Fibroblast of the conjunctiva (primary cell): ENCODE data around the gene ZNF22.

Experiments
- DNase-seq: peaks from one replicate; pipeline ENCODE4 v3.0.0-alpha.2; 2010; ENCODE audit warnings: low read depth

Gene ZNF22

DNA sequence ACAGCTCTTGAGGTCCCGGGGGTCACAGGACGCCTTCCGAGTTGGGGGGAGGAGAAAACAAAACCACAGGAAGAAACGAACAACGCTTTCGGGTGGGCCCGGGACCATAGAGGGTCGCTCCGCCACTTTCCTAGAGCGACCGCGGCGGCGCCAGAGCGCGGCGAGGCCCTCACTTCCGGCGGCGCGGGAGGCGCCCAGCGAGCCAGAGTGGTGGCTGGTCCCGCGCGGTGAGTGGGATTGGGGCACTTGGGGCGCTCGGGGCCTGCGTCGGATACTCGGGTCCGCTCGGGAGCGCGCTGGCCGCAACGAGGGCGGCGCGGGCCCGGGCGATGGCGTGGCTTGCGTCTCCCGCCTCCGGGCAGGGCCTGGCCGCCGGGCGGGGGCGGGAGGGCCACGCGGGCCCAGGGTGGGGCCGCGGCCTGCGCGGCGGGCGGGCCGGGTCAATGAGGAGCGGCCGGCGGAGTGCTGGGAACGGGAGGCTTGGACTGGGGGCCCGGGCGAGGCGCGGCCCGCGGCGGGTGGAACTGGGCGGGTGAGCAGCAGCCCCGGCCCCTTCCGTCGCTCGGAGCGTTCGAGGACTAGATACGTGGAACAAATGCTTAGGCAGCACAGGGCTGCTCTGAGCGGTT, at the start of gene ZNF22:
ZNF22 (plus strand) TSS at position 172 of the 629 bp plus-strand sequence. CDS start 2,446 bp downstream, outside the sequence.
- DNase-seq: peak; percentile 42

DNA sequence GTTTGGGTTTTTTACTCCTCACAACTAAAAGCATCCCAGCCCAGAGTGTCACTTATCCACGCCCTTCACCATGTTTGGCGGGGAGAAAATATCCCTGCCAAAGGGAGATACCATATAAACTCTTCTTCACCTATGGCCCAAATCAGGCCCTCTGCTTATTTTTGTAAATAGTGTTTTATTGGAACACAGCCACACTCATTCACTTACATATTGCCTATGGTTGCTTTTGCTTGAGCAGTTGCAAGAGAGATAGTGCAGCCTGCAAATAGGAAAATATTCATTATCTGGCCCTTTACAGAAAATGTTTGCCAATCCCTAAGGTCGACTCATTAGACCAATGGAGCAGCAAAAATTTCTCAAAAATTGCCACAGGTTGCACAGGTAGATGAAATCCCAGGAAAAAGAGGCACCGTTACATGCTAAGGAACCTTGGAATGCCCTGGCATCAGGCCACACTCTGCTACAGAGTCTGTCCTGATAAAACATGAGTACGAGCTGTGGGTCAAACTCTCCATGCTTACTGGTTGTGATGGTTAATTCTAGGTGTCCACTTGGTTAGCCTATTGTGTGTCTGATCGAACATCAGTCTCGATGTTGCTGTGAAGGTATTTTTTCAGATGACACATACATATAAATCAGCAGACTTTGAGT, 49.0 kb upstream of the ZNF22 start:
- DNase-seq: no peak

DNA sequence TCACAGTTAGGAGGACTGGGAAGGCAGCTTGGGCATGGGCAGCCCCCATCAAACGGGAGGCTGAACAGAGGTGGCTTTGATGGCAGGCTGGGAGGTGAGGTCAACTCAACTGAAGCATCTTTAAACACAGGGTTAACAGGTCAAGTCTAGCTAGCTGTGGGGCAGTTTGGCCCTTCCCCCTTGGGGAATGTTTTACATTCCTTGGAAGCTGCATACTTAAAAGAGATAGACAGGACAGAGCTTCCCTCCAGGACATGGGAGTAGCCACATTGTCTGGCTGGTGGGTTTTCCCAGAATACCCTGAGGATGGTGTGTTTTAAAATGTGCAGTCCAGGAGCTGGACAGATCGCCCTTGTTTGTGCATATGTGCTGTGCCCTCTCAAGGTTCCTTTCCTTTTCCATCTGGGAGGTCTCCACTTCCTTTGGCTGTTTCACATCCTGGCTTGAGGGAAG, 47.9 kb upstream of the ZNF22 start:
- no peak for DNase-seq

DNA sequence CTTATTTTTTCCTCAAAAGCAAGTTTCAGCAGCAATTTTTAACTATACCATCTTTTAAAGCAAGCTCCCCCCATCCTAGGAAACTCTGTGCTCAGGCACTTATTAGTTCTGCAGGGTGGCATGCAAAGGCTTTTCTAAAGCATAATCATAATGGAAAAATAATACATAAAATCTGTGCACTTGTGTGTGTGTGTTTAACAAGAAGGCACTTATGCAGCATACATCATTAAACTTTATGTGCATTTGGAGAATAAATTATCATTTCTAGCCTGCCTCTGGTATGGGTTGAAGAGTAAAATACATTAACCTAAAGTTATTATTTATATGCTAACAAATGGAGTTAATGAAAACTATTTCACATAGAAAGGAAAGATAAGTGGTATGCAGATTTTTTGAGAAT, 46.7 kb upstream of the ZNF22 start:
- DNase-seq: no peak

DNA sequence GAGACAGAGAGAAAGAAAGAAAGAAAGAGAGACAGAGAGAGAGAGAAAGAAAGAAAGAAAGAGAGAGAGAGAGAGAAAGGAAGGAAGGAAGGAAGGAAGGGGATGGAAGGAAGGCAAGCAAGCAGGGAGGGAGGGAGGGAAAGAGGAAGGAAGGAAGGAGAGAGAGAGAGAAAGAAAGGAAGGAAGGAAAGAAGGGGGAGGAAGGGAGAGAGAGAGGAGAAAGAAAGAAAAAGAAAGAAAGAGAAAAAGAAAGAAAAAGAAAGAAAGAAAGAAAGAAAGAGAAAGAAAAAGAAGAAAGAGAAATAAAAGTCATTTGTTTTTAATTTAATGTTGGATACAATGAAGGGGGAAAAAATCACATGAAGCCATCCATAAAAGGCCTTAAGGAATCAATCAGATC, 45.8 kb upstream of the ZNF22 start:
- DNase-seq: no peak

DNA sequence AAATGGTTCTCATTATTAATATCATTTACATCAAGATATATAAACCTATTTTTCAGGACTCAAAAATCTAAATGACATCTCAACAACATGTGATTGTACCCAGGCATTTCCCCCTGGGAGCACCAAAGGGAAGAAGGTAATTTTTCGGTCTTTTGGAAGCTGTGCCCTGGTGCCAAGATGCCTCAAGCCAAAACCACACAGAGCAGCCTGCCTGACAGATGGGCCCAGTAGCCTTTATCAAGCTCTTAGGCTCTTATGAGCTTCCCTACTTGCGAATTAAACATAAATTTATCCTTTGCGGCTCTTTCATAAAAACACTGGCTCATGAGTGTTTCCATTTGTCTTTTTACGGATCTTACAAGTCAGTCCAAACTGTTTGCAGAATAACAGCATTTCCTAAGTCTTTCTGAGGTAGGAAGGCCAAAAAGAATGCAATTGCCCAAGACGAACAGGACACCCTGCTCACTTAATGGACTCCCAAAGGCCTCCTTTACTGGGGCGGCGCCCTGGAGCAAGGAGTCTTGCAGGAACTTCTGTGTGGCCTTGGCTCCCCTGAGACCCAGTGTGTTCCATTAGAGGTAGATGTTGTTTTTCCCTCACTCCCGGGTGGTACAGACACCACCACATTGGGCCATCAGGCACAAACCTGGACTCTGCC, 45.2 kb upstream of the ZNF22 start:
- no peak for DNase-seq

DNA sequence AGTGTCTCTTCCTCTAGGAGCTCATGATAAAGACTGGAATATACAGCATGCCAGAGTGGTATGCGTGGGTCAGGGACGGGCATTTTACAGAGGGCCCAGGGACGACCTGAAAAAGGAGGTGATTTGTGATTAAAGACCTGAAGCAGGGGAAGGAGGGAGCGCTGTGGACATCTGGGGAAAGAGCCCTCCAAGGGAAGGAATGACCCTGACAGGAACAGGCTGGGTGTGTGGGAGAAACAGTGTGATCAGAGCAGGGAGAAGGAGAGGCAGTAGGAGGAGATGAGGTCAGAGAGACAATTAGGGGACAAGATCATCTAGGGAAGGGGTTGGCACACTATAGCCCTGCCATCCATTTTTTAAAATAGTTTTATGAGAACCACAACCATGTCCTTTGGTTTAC, 44.5 kb upstream of the ZNF22 start:
- DNase-seq: no peak

DNA sequence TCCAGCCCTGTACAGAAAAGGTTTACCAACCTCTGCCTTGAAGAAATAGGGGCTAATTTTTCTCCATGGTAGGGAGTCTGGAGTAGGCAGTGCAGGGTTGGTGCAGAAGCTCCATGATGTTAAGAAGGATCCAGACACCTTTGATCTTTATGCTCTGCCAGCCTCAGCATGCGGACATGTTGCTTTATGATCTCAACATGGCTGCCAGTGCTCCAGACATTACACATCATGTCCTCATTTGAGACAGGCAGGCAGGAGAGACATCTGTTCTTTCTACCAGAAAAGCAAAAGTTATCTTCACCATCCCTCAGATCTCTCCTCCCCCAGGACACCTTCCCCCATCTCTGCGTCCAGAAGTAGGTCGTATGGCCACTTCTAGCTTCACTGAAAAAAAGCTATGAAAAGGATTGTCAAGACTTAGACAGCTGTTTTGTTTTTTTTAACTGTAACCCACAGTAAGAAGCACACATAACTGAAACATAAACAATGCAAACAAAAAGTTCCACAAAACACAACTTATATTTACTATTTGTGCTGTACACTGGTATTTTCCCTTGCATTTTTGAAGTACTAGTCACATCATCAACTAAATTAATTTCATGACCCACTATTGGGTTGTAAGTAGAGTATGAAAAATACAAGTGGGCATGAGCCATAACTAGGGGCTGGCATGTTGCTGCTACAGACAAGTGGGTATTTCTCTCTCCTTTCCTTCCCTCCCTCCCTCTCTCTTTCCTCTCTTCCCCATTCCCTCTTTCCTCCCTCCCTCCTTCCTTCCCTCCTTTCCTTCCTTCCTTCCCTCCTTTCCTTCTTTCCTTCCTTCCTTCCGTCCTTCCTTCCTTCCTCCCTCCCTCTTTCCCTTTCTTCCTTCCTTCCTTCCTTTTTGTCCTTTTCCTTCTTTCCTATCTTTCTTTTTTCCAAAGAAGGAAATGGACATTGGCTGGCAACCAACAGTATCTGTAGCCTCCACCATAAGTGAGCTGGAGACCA, 43.7 kb upstream of the ZNF22 start:
- no peak for DNase-seq

DNA sequence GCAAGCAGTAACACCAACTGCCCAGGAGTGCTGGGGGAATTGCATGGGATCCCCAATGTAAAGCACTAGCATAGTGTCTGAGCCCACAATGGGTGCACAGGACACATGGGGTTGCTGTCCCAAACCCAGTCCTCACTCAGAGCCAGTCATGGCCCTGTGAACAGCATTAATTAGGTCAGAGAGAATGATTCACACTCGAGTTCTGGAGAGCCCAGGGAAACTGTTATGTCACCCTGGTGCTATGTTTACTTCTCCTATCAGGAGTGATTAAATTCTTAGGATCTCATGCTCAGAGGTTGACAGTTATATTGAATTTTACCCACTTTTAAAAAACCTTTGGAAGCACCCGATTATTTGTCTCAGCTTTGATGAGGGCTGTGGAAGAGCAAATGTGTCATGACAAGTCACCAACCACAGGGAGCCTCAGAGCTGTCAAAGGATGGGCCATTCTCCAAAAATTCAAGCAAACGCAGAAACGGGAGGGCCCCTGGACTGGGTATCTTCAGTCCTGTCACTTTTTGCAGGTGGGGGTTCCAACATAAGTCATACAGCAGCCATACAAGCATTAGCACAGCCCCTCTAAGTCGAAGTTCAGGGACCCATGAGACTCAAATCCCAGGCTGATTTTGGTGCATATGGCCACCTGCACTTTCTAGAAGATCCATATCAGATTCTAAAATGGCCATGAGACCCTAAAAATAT, 42.4 kb upstream of the ZNF22 start:
- DNase-seq: no peak

DNA sequence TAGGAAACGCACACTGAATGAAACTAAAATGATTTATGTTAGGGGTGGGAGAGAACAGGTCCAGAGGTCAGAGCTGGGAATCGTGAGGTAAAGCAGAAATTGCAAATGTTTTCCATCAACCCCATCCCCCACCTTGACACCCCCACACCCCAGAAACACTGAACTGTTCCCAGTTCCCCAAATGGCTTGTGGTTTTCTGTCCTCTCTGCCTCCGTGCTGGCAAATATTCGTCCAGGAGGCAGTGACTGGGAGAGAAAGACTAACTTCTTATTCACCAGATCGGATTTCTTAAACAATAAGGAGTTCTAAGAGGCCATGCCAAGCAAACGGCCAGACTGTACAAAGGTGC, 41.9 kb upstream of the ZNF22 start:
- DNase-seq: no peak

DNA sequence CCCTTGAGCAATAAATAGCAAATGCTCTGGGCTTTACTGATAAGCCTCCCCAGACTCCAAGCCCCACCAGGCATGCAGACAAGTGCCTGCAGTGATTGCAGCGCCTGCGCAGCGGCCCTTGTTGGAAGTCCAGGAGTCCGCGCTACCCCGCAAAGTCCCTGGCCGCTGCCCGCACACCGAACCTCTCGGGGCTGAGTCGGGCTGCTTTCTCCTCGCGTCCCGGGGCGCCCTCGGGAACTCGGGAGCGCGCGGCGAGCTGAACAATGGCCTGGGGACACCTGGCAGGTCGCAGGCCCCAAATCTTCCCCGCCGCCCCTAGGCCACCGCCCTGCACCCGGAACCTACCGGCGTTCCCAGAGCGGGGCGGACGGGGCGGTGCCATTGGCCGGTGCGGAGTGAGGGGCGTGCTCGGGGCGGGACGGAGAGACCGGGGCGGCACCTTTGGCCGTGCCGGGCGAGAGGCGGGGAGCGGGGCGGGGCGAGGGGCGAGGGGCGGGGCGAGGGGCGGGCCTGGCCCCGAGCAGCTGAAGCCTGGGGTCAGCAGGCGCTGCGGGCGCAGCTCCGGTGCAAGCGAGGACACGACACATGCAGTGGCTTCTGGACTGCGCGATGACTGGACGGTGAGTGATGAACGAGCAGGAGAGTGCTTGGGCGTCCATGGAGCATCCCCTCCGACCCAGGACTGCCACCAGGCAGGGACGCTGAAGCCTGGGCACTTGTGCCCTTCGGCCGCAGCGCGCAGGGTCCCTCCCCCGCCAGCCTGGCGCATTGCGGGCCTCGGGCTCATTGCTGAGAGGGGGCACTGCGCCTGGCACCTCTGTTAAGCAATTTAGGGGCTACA, 41.3 kb upstream of the ZNF22 start, which contains the start of gene RASSF4:
RASSF4 (plus strand) TSS at position 556 of the 841 bp plus-strand sequence. CDS start 10,401 bp downstream, outside the sequence.
- peak; percentile 43 for DNase-seq

DNA sequence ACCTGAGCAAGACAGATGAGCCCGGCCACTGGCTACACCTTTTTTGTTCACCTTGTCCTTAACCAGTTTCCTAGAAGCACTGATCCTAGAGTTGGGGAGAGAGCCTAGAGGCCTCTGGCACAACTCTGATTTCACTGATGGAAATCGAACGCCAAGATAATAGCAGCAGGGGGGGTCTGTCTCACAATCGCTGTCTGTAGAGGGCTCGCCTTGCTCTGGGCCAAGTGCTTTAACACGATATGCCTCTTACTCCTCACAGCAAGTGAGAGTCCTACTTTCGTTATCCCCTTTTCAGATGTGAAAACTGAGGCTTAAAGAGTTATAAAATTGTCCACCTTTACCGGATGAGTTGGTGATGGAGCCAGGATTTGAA, 40.6 kb upstream of the ZNF22 start:
- DNase-seq: no peak

DNA sequence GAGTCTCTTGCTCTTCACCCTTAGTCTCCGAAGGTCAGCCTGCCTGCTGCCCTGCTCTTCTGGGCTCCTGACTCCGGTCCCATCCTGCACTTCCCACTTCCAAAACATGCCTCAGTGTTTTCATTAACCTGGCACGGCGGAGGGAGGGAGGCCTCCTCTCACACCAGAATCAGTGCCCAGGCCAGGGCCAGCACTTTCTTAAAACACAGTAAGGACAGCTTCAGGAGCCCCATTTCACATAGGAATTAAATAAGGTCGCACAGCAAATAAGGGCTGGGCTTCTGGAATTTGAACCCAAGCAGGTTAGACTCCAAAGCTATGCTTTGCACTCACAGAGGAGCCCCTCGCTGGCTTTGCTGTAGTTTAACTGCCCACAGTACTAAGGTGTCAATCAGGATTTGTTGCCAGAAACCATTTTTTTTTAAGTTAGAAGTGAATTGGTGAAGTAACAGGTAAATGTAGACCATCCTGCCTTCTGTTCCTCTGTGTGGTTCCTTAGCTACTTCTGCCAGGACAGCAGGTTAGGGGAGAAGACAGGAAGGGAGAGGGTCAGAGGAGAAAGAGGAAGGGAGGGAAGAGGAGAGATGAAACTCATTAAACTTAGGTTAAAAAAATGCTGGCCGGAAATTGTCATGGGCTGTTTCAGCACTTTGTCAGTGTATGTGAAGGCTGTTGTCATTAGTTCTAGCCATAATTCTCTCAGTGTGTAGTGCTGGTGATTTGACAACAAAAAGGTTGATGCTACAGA, 40.1 kb upstream of the ZNF22 start:
- no peak for DNase-seq

DNA sequence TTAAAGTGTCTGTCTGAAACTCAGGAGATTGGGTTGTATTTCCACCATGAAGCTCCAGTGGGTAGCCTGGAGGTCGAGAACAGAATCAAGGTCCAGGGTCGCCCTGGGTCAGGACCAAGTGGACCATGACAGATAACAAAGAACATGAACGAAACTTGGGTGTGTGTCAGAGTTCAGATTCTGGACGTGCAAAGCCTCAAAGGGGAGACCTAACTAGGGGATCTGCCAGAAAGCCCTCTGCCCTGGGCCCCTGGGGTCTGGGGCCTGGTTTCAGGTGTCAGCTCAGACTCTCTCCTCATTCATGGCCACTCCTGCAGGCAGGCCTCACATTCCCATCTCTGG, 39.5 kb upstream of the ZNF22 start:
- DNase-seq: no peak

DNA sequence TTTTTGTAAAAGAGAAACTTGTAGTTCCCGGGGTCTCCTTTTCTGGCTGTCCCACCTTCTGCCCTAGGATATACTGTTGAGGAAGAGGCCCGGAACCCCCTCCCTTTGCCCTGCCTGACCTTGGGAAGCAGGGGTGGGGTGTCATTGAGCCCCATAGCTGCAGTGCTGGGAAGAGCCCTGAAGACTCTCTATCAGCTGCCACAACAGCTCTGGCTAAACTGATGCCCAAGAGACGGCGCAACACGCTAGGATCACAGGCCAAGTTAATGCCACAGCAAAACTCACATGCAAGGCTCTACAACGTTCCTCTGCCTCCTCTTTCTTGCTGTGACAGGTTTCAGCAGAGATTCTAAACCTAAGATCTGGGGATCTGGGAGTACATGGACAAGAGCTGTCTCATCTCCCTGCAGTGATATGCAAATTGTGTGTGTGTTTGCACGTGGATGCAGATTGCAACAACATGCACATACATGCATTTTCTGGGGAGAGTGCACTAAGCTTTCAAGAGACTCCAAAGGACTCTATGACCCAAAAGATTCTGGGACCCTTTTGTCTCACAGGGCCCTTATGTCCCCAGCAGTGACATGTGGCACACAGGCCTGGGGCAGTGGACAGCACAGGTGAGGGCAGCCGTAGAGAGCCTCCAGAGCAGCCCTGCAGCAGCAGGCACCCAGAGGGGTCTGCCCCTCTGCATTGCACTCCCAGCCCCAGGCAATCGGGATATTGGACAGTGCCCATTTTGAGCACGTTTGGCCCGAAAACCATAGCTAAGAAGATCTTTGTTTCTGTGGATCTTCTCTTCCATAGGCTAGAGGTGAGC, 38.6 kb upstream of the ZNF22 start:
- DNase-seq: no peak

DNA sequence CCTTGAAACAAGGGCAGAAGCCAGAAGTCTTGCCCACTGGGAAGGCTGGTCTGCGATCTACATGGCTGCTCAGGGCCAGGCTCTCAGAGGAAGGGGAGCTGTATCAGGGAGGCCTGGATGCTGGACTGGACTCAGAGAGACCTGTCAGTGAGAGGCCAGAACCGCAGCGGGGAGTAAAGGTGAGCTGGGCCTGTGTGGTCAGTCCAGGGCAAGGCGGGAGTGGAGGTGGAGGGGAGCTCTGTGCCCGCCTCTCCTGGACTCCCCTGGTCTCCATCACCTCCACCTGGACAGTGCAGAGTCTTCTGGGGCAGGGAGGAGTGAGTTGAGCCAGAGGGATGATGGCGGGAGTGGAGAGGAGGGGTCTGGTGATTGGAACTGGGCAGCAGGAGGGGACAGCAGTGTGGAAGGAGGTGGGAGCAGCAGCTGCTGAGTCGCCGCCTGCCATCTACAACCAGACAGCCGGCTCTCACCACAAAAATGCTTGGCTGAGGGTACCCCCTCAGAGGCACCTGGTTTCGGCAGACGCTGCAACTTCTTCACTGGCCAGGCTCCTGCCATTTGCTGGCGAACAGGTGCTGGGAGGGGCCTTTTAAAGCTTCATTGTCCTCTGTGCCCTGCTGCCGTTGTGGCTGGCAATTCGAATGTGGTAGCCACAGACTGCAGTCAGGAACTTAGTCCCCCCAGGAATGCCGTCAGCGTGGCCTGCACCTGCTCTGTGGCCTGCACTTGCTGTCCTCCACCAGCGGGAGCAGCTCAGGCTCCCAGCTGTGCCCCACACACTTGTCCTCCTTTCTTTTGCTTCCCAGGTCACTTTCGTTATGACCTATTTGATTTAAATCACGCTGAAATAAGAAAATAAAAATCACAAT, 37.6 kb upstream of the ZNF22 start:
- DNase-seq: no peak

DNA sequence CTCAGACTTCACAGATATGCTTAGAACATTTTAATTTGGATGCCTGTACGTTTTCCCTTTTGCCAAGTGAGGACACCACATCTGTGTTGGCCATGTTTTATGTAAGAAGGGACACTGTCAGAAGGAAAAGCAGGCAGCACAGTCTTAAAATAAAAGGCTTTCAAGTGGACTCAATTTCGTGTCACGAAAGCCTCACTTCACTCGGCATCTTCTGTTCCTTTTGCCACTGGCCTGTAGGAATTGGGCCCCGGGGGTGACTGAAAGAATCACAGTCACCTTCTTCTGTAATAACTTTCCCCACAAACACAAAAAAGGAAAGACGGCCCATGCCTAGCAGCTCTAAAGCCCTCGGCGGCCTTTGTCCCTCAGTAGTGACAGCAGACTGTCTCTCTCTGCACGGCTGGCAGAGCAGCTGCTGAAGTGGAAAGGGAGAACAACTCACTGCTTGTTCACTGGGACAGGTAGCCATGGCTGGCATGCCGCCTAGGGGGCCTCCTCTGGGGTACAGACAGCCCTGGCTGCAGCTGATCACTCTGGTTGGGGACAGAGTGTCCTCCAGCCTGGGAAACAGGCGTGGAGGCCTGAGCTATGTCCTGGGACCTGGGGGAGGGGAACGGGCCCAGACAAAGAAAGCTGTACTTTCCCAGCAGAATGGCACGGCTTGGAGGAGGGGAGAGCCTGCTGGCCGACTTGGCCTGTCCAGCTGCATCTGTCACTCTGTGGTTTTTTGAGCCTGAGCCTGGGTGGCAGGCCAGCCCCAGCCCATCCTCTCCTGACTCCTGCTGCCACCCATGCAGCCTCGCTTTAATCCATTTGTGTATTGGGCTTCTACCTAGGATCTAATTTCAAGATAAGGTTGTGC, 36.7 kb upstream of the ZNF22 start:
- no peak for DNase-seq
